Neutrophil (primary cell): Measurements from ENCODE around the gene MAS1.

Source experiments
- H3K27ac ChIP-seq: fragments of 200-600 bp; sonication (generic); 2 replicates; pipeline ENCODE4 v1.5.1; 2016; ENCODE audit warnings: mild to moderate bottlenecking, moderate library complexity
- H3K27me3 ChIP-seq: fragments of 200-600 bp; sonication (generic); 2 replicates; pipeline ENCODE4 v1.6.0; 2016; ENCODE audit warnings: mild to moderate bottlenecking
- H3K36me3 ChIP-seq: fragments of 200-600 bp; sonication (generic); 2 replicates; pipeline ENCODE4 v1.5.1; 2017
- H3K4me1 ChIP-seq, 2 experiments: fragments of 200-600 bp in 1 of 2; sonication (generic) in 1 of 2; 1 replicate in 1 of 2; 2 replicates in 1 of 2; pipeline versions ENCODE4 v1.5.1 to v1.6.1; 2013 to 2016; ENCODE audit warnings: low read depth in 1 of 2, low read length in 1 of 2, mild to moderate bottlenecking in 1 of 2, moderate library complexity in 1 of 2; ENCODE audit not compliant: control insufficient read depth in 1 of 2, insufficient read depth in 1 of 2
- H3K4me3 ChIP-seq, 2 experiments: fragments of 200-600 bp in 1 of 2; sonication (generic) in 1 of 2; 1 replicate in 1 of 2; 2 replicates in 1 of 2; pipeline ENCODE4 v1.5.1; 2013 to 2016; ENCODE audit warnings: low read depth in 1 of 2, low read length in 1 of 2, mild to moderate bottlenecking in 1 of 2, moderate library complexity in 1 of 2
- H3K9me3 ChIP-seq: fragments of 200-600 bp; sonication (generic); 2 replicates; pipeline ENCODE4 v1.5.1; 2016
- TF ChIP-seq, protein P1 (sequence below): fragments of 200-600 bp; sonication (generic); IDR thresholded peaks from 2 replicates; pipeline ENCODE4 v1.5.1; 2016; ENCODE audit warnings: antibody characterized with exemption

Gene MAS1

DNA sequence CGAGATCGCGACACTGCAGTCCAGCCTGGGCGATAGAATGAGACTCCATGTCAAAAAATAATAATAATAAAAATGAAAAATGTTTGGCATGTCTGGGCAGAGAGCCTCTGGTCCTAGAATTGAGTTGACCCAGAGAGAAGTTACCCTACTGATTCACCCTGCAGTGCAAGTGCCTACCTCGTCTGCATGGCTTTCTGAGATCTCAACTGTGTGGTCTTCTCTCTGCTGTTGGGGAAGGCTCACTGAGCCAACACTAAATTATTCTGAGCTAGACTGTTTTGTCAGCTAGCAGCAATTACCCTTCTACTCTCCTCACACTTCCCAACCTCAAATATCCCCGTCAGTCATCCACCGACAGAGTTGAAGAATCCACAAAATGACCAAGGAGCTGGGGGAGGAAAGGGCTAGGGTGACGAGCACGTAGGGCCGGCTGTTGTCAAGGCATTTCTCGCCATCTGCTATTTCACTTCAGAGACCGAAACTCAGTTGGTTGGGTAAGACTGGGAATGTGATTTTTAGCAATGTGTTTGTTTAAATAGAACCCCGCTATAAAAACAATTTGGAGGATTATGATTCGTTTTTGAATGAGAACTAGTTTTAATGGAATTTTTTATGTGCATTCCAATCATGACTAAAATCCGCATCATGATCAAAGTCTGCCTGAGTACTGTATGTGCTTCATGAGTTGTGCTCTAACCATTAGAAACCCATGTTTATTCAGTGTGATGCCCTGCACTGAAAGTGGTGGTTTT lies 9.4 kb downstream of the MAS1 start:
- Histone ChIP-seq H3K27ac (peak overlapping the region; percentile 10), H3K27me3 (peaks cover 45% of the 10 kb centered on the region), H3K4me3 (no peak overlapping the region), H3K36me3 (no peaks in the 10 kb centered on the region), H3K4me1 (no peaks in the 10 kb centered on the region), H3K9me3 (no peaks in the 10 kb centered on the region)
- TF ChIP-seq, protein P1, sequence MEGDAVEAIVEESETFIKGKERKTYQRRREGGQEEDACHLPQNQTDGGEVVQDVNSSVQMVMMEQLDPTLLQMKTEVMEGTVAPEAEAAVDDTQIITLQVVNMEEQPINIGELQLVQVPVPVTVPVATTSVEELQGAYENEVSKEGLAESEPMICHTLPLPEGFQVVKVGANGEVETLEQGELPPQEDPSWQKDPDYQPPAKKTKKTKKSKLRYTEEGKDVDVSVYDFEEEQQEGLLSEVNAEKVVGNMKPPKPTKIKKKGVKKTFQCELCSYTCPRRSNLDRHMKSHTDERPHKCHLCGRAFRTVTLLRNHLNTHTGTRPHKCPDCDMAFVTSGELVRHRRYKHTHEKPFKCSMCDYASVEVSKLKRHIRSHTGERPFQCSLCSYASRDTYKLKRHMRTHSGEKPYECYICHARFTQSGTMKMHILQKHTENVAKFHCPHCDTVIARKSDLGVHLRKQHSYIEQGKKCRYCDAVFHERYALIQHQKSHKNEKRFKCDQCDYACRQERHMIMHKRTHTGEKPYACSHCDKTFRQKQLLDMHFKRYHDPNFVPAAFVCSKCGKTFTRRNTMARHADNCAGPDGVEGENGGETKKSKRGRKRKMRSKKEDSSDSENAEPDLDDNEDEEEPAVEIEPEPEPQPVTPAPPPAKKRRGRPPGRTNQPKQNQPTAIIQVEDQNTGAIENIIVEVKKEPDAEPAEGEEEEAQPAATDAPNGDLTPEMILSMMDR, result no peak

DNA sequence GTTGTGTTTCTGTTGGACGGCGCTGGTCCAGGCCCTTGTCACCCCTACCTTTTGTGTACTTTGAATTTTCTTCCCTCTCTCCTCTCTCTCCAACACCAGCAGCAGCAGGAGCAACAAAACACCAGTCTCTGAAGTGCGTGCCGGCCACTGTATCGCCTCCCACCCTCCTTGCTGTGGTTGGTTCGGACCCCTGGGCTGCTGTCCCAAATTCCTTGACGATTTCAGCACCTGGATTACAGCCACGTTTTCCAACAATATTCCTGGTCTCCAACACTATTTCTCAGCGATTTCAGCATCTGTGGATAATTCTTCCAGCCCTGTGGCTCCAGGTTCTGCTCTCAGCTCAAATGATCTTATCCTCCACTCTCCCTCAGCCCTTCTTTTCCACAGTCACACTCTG lies 11.8 kb downstream of the MAS1 start:
- Histone ChIP-seq H3K4me1 (no peaks in the 10 kb centered on the region), H3K27me3 (peaks cover 31% of the 10 kb centered on the region), H3K4me3 (no peak overlapping the region), H3K27ac (no peak overlapping the region), H3K9me3 (no peaks in the 10 kb centered on the region), H3K36me3 (no peaks in the 10 kb centered on the region)
- TF ChIP-seq, protein P1, result no peak

DNA sequence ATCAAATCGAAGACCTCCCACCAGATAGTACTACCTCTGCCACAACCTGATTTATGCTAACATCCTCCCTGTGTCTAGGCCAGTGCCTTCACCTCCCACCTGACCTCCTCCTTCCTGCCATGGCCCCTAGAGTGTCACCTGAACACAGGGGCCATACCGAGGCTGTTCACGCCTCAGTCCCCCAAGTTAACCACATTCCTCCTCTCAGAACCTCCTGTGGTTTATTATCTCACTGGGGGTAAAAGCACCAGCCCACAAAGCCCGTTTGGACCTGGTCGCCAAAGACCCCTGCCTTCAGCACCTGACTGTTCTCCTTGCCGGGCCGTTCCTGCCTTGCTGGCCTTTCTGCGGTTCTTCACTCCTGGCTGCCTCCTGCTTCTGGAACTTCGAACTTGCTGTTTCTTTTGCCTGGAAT lies 13.7 kb downstream of the MAS1 start:
- no peaks in the 10 kb centered on the region for H3K36me3 ChIP-seq
- H3K4me1 ChIP-seq, result peaks cover 8 to 10% of the 10 kb centered on the region in 2 experiments
- H3K27ac ChIP-seq, result no peak overlapping the region
- TF ChIP-seq, protein P1, result no peak
- no peak overlapping the region for H3K4me3 ChIP-seq
- no peaks in the 10 kb centered on the region for H3K9me3 ChIP-seq
- H3K27me3 ChIP-seq, result peaks cover 37% of the 10 kb centered on the region

DNA sequence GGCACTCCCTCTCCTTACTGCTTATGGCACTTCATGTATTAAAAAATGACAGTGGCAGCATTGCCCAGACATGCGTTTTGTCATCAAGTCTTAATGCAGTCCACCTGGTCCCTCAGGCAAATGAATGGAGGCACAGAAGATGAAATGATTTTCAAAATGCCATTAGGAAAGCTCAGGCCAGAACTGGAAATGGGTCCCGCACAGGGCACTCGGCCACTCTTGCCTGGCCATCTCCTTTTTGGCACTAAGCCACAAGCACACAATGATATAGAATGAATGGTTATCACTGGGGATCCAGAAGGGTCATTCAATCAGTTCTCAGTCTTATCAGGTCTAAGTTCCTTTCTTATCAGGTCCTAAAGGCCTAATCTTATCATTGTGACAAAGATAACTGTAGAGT lies 15.6 kb downstream of the MAS1 start:
- Histone ChIP-seq H3K4me3 (no peak overlapping the region), H3K36me3 (no peaks in the 10 kb centered on the region), H3K27ac (no peak overlapping the region), H3K4me1 (peaks cover 8 to 10% of the 10 kb centered on the region in 2 experiments), H3K9me3 (no peaks in the 10 kb centered on the region), H3K27me3 (peaks cover 54% of the 10 kb centered on the region)
- TF ChIP-seq, protein P1, result no peak

DNA sequence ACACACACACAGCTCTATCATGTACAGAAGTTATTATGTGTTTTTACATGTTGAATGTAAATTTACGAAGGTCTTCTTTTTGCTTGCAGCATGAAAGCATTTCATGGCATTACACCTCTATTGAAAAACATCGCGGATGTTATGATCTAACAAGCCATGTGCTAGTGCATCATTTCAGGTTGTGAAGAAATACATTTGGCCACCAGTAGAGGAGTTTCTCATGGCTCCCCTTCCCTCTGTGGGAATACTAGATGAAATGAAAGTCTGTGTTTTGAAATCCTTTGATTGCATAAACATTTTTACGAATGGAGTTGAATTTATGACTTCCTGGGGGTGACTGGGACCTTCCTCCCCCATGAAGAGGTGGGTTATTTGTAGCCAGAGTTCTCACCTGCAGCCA lies 17.7 kb downstream of the MAS1 start:
- Histone ChIP-seq H3K36me3 (no peaks in the 10 kb centered on the region), H3K27ac (no peak overlapping the region), H3K9me3 (no peaks in the 10 kb centered on the region), H3K4me3 (no peak overlapping the region), H3K27me3 (peaks cover 60% of the 10 kb centered on the region), H3K4me1 (peaks cover 8 to 10% of the 10 kb centered on the region in 2 experiments)
- TF ChIP-seq, protein P1, result no peak
